ENCODE results near the gene KDR. TPM values are rescaled to one million over a fixed set of nuclear protein-coding genes. Genes with fewer than 3 reads are reported as not detected.

Gene KDR
- total and polyA plus RNA-seq, 4 donors = 8.4 to 132 (median 32.5) TPM

DNA sequence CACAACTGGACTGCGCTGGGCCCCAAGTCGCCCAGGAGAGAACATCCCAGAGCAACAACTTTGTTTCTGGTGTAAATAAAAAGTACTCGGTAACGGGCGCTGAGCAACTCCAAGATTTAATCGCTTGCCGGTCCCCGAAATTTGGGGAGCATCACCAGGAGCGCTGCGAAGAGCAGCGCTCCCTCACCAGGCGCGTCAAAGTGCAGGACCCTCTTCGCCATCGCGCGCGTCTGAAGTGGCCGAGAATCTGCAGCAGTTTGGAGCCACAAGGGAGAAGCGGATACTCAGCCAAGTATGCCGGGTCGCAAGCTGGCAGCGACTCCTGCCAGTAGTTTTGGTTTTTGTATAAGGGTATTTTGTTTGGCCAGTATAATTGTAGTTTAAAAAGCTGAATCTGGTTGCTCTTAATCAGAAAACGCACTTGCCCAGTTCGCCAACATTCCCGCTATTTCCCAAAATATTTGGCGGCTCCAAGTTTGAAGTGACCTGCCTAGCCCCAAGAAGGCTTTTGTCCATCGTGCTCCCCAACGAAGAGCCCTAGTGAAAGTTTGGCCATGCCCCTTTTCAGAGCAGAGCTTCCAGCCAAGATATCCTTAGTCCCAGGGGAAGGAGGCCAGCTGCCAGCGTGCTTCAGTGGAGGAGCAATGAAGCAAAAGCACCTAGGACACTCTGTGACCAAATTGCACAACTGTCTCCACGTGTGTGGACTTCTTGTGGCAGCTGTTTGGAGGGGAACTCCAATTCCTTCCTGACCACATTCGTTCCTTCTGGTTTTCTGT lies 557 bp upstream of the KDR start:
- H3K36me3 ChIP-seq (ENCODE audit: control insufficient read depth in 4 of 4, insufficient read depth in 4 of 4, low read length in 4 of 4) = no peaks in the 10 kb centered on the region
- DNase-seq = peak in 2 of 3 donors; percentile 35 to 39
- no peak overlapping the region for H3K9ac ChIP-seq (ENCODE audit: insufficient read depth in 1 of 2, low read length in 2 of 2)
- H3K27me3 ChIP-seq (ENCODE audit: control insufficient read depth in 3 of 3, insufficient read depth in 3 of 3, low read length in 2 of 3) = peaks cover 0 to 30% (median 11%) of the 10 kb centered on the region in 3 donors
- ATAC-seq (ENCODE audit: insufficient read depth, low FRiP score) = peak; percentile 7
- TF ChIP-seq CTCF (IDR thresholded peaks at IDR 0.05; ENCODE audit: control extremely low read depth, extremely low read depth) = no peak
- H3K4me1 ChIP-seq (ENCODE audit: control insufficient read depth in 5 of 5, insufficient read depth in 5 of 5, low read length in 5 of 5) = peaks cover 0 to 20% (median 2%) of the 10 kb centered on the region in 5 donors
- H3K9me3 ChIP-seq (ENCODE audit: control insufficient read depth in 4 of 4, insufficient read depth in 3 of 4, low read length in 3 of 4) = peaks cover 0 to 3% (median 0%) of the 10 kb centered on the region in 4 donors
- 3 to 4% methylated on average over 32 of the region's 32 CpGs for WGBS, 2 donors
- H3K27ac ChIP-seq (ENCODE audit: low read depth in 1 of 2, low read length in 1 of 2) = peak overlapping the region; percentile 1
- peak overlapping the region; percentile 69 for H3K4me3 ChIP-seq

GRCh38 chr4:55124322-55125076 lies 896 bp downstream of the KDR start:
- peak overlapping the region in 1 of 2 donors; percentile 16 for H3K9ac ChIP-seq (ENCODE audit: insufficient read depth in 1 of 2, low read length in 2 of 2)
- H3K9me3 ChIP-seq (ENCODE audit: control insufficient read depth in 4 of 4, insufficient read depth in 3 of 4, low read length in 3 of 4) = peaks cover 0 to 3% (median 0%) of the 10 kb centered on the region in 4 donors
- ATAC-seq (ENCODE audit: insufficient read depth, low FRiP score) (no peak), DNase-seq (peak; percentile 17 to 28 (median 17))
- H3K4me3 ChIP-seq = peak overlapping the region; percentile 69
- TF ChIP-seq CTCF (IDR thresholded peaks at IDR 0.05; ENCODE audit: control extremely low read depth, extremely low read depth) = no peak
- H3K27me3 ChIP-seq (ENCODE audit: control insufficient read depth in 3 of 3, insufficient read depth in 3 of 3, low read length in 2 of 3) = peaks cover 0 to 30% (median 11%) of the 10 kb centered on the region in 3 donors
- WGBS, 2 donors = 17% methylated on average over 34 of the region's 34 CpGs
- H3K36me3 ChIP-seq (ENCODE audit: control insufficient read depth in 4 of 4, insufficient read depth in 4 of 4, low read length in 4 of 4) = no peaks in the 10 kb centered on the region
- peak overlapping the region; percentile 75 to 88 for H3K27ac ChIP-seq (ENCODE audit: low read depth in 1 of 2, low read length in 1 of 2)
- peaks cover 0 to 20% (median 2%) of the 10 kb centered on the region in 5 donors for H3K4me1 ChIP-seq (ENCODE audit: control insufficient read depth in 5 of 5, insufficient read depth in 5 of 5, low read length in 5 of 5)

DNA sequence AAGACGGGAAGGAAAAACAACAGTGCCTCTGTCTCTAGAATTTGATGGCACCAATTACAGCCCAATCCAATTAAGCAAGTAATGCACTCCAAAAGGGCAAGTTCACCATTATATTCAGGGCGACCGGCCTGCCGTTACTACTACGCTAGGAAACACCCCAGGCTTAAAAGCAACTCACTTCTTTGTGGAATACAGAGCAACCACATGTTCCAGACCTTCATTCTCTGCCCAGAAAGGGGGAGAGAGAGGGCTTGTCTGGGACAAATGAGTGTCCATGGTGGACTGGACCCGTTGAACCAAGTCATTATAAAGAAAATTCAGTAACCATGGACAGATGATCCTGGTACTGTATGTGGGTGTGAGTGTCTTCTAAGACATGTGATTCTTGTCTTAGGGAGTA lies 1.6 kb downstream of the KDR start:
- WGBS, 2 donors = 63 to 71% methylated on average over 6 of the region's 6 CpGs
- Histone ChIP-seq H3K36me3 (ENCODE audit: control insufficient read depth in 4 of 4, insufficient read depth in 4 of 4, low read length in 4 of 4) (no peaks in the 10 kb centered on the region), H3K9me3 (ENCODE audit: control insufficient read depth in 4 of 4, insufficient read depth in 3 of 4, low read length in 3 of 4) (peaks cover 0 to 3% (median 0%) of the 10 kb centered on the region in 4 donors), H3K4me3 (peak overlapping the region; percentile 56), H3K9ac (ENCODE audit: insufficient read depth in 1 of 2, low read length in 2 of 2) (no peak overlapping the region), H3K4me1 (ENCODE audit: control insufficient read depth in 5 of 5, insufficient read depth in 5 of 5, low read length in 5 of 5) (peaks cover 0 to 20% (median 2%) of the 10 kb centered on the region in 5 donors), H3K27ac (ENCODE audit: low read depth in 1 of 2, low read length in 1 of 2) (peak overlapping the region; percentile 28 to 67), H3K27me3 (ENCODE audit: control insufficient read depth in 3 of 3, insufficient read depth in 3 of 3, low read length in 2 of 3) (peaks cover 0 to 30% (median 11%) of the 10 kb centered on the region in 3 donors)
- ATAC-seq (ENCODE audit: insufficient read depth, low FRiP score) = no peak
- TF ChIP-seq CTCF (IDR thresholded peaks at IDR 0.05; ENCODE audit: control extremely low read depth, extremely low read depth) = no peak
- DNase-seq = no peak
